Measurements from ENCODE around the gene ABCC6.

DNA sequence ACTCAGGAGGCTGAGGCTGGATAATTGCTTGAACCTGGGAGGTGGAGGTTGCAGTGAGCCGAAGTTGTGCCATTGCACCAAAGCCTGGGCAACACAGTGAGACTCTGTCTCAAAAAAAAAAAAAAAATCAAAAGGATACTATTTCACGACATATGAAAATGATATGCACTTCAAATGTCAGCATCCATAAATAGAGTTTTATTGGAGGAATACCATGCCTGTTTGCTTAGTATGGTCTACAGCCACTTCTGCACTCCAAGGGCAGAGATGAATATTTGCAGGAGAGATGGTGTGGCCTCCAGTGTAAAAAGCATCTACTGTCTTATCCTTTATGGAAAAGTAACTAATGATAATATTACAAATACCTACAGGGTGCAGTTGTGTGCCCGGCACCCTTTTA lies 27.2 kb downstream of the ABCC6 start:
- TF ChIP-seq, protein P1, sequence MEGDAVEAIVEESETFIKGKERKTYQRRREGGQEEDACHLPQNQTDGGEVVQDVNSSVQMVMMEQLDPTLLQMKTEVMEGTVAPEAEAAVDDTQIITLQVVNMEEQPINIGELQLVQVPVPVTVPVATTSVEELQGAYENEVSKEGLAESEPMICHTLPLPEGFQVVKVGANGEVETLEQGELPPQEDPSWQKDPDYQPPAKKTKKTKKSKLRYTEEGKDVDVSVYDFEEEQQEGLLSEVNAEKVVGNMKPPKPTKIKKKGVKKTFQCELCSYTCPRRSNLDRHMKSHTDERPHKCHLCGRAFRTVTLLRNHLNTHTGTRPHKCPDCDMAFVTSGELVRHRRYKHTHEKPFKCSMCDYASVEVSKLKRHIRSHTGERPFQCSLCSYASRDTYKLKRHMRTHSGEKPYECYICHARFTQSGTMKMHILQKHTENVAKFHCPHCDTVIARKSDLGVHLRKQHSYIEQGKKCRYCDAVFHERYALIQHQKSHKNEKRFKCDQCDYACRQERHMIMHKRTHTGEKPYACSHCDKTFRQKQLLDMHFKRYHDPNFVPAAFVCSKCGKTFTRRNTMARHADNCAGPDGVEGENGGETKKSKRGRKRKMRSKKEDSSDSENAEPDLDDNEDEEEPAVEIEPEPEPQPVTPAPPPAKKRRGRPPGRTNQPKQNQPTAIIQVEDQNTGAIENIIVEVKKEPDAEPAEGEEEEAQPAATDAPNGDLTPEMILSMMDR (IDR thresholded peaks at IDR 0.05; ENCODE audit: insufficient read depth, low read length) = no peak
- no peak for TF ChIP-seq POLR2AphosphoS5 (IDR thresholded peaks at IDR 0.05; ENCODE audit: low read depth)
- no peak for TF ChIP-seq SPI1 (IDR thresholded peaks at IDR 0.05; ENCODE audit: borderline replicate concordance, low read depth)
- TF ChIP-seq, protein P2, sequence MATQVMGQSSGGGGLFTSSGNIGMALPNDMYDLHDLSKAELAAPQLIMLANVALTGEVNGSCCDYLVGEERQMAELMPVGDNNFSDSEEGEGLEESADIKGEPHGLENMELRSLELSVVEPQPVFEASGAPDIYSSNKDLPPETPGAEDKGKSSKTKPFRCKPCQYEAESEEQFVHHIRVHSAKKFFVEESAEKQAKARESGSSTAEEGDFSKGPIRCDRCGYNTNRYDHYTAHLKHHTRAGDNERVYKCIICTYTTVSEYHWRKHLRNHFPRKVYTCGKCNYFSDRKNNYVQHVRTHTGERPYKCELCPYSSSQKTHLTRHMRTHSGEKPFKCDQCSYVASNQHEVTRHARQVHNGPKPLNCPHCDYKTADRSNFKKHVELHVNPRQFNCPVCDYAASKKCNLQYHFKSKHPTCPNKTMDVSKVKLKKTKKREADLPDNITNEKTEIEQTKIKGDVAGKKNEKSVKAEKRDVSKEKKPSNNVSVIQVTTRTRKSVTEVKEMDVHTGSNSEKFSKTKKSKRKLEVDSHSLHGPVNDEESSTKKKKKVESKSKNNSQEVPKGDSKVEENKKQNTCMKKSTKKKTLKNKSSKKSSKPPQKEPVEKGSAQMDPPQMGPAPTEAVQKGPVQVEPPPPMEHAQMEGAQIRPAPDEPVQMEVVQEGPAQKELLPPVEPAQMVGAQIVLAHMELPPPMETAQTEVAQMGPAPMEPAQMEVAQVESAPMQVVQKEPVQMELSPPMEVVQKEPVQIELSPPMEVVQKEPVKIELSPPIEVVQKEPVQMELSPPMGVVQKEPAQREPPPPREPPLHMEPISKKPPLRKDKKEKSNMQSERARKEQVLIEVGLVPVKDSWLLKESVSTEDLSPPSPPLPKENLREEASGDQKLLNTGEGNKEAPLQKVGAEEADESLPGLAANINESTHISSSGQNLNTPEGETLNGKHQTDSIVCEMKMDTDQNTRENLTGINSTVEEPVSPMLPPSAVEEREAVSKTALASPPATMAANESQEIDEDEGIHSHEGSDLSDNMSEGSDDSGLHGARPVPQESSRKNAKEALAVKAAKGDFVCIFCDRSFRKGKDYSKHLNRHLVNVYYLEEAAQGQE (IDR thresholded peaks at IDR 0.05; ENCODE audit: insufficient replicate concordance, low read depth) = no peak
- no peak for TF ChIP-seq GABPA (IDR thresholded peaks at IDR 0.05; ENCODE audit: low read depth)
